GM10248 (cell line): ENCODE measurements around the gene NDUFB4.

ENCODE experiments used
- CTCF ChIA-PET: fragments of 300-600 bp; sonication (Branson Sonifier 250); formaldehyde crosslinking; extraction: SDS; loops from one replicate; lab custom pipeline; 2021; ENCODE audit warnings: antibody characterized with exemption; lab: Yijun Ruan, JAX
- POLR2A ChIA-PET: fragments of 350-650 bp; sonication (Branson Sonifier 250); formaldehyde crosslinking; extraction: SDS; loops from one replicate; lab custom pipeline; 2020; ENCODE audit warnings: antibody characterized with exemption; lab: Yijun Ruan, JAX
- DNase-seq: peaks from one replicate; pipeline ENCODE4 v3.0.0; 2012; ENCODE audit errors: extremely low spot score
- CTCF ChIP-seq: IDR thresholded peaks from 2 replicates; pipeline ENCODE4 v1.5.1; 2012; ENCODE audit warnings: mild to moderate bottlenecking, low read depth; ENCODE audit errors: extremely low read depth, missing control alignments, control extremely low read depth

The NDUFB4 gene

GRCh38 chr3:120596116-120596852, at the start of gene NDUFB4:
TSS of gene NDUFB4 (plus strand) at chr3:120596336. CDS start at chr3:120596360, 24 bp downstream.
- TF ChIP-seq CTCF, result no peak
- DNase-seq, result peak; percentile 98
- ChIA-PET CTCF (interaction anchor here (0.7 to 3.2 kb wide), 14 partner anchors 8 to 199 kb away, joined by 3 to 20 read pairs (median 4); partner anchors contain the start of gene GTF2E1), POLR2A (interaction anchor here (0.9 to 1.0 kb wide), 2 partner anchors 31 to 146 kb away, joined by 3 to 6 read pairs; partner anchors contain the start of genes GTF2E1 and RABL3)

GRCh38 chr3:120550546-120550945, 45.6 kb upstream of the NDUFB4 start:
- no peak for DNase-seq
- POLR2A ChIA-PET, result no interaction called here
- no peak for TF ChIP-seq CTCF
- CTCF ChIA-PET, result interaction anchor here (2.6 to 2.7 kb wide), 2 partner anchors 8 to 11 kb away, joined by 7 to 17 read pairs; no protein-coding TSS in a partner anchor

- TF ChIP-seq CTCF, result no peak
- CTCF ChIA-PET, result no interaction called here
- POLR2A ChIA-PET, result no interaction called here
- no peak for DNase-seq
These were observed 43.7 kb upstream of the NDUFB4 start for GRCh38 chr3:120552184-120553172.

- TF ChIP-seq CTCF, result no peak
- DNase-seq, result no peak
- CTCF ChIA-PET, result interaction anchor here (1.5 to 8.2 kb wide), 3 partner anchors 136 to 311 kb away, joined by 3 to 165 read pairs (median 85); no protein-coding TSS in a partner anchor
- POLR2A ChIA-PET, result no interaction called here
These were observed 41.1 kb upstream of the NDUFB4 start for GRCh38 chr3:120554812-120555606.

GRCh38 chr3:120555657-120556509, 40.3 kb upstream of the NDUFB4 start:
- ChIA-PET CTCF (interaction anchor here (0.9 to 8.2 kb wide), 7 partner anchors 8 to 316 kb away, joined by 3 to 165 read pairs (median 4); no protein-coding TSS in a partner anchor), POLR2A (no interaction called here)
- DNase-seq, result no peak
- no peak for TF ChIP-seq CTCF
